ENCODE results near the gene PRKCB.
"Not testable (repeated sequence)": the region's sequence is repeated elsewhere in the genome, so short reads cannot be mapped to it uniquely, and the experiment has no call there.

Gene PRKCB

GRCh38 chr16:24010440-24011089, 174.8 kb downstream of the PRKCB start:
- peak; percentile 89 for DNase-seq

- DNase-seq: no peak
Measured at GRCh38 chr16:24011237-24011636, 175.5 kb downstream of the PRKCB start.

- DNase-seq: no peak
Measured at GRCh38 chr16:24013054-24013636, 177.4 kb downstream of the PRKCB start.

- DNase-seq: peak; percentile 61
Measured at GRCh38 chr16:24013864-24014645, 178.3 kb downstream of the PRKCB start.

GRCh38 chr16:24014955-24015354, 179.2 kb downstream of the PRKCB start:
- not testable (repeated sequence) for DNase-seq

GRCh38 chr16:24015923-24016322, 180.1 kb downstream of the PRKCB start:
- DNase-seq: no peak

- no peak for DNase-seq
Measured at GRCh38 chr16:24018485-24018884, 182.7 kb downstream of the PRKCB start.

- DNase-seq: no peak
Measured at GRCh38 chr16:24022797-24023196, 187.0 kb downstream of the PRKCB start.

- DNase-seq: no peak
Measured at GRCh38 chr16:24023621-24024020, 187.8 kb downstream of the PRKCB start.

GRCh38 chr16:24024971-24025370, 189.2 kb downstream of the PRKCB start:
- DNase-seq: no peak

GRCh38 chr16:24027466-24027865, 191.7 kb downstream of the PRKCB start:
- DNase-seq: no peak

GRCh38 chr16:24029841-24030240, 194.1 kb downstream of the PRKCB start:
- DNase-seq: not testable (repeated sequence)

GRCh38 chr16:24035127-24035842, 199.5 kb downstream of the PRKCB start:
- peak; percentile 44 for DNase-seq

GRCh38 chr16:24036038-24036543, 200.3 kb downstream of the PRKCB start:
- no peak for DNase-seq

- peak; percentile 45 for DNase-seq
Measured at GRCh38 chr16:24036614-24037013, 200.8 kb downstream of the PRKCB start.

GRCh38 chr16:24037335-24037734, 201.6 kb downstream of the PRKCB start:
- DNase-seq: no peak

GRCh38 chr16:24041834-24042631, 206.2 kb downstream of the PRKCB start:
- DNase-seq: peak; percentile 81

GRCh38 chr16:24044467-24044866, 208.7 kb downstream of the PRKCB start:
- no peak for DNase-seq

- DNase-seq: no peak
Measured at GRCh38 chr16:24045641-24046040, 209.9 kb downstream of the PRKCB start.

- DNase-seq: no peak
Measured at GRCh38 chr16:24046442-24046841, 210.7 kb downstream of the PRKCB start.

GRCh38 chr16:24049113-24049512, 213.3 kb downstream of the PRKCB start:
- DNase-seq: no peak

- DNase-seq: no peak
Measured at GRCh38 chr16:24051125-24051524, 215.3 kb downstream of the PRKCB start.

Data from CD4-positive, alpha-beta T cell treated with Interleukin-17A for 4 hours (primary cell).